Ectodermal cell (in vitro differentiated cells): ENCODE data around the gene CYFIP1.

Experiments
- H3K27ac ChIP-seq: 2 replicates; pipeline ENCODE4 v1.7.0; 2013; ENCODE audit warnings: mild to moderate bottlenecking, low read depth, low read length; ENCODE audit not compliant: insufficient read depth, poor library complexity, severe bottlenecking
- H3K27me3 ChIP-seq: 2 replicates; pipeline ENCODE4 v1.7.0; 2013; ENCODE audit warnings: mild to moderate bottlenecking, low read length; ENCODE audit not compliant: insufficient read depth, control insufficient read depth, poor library complexity, severe bottlenecking
- H3K36me3 ChIP-seq: one replicate; pipeline ENCODE4 v1.7.0; 2013; ENCODE audit warnings: low read length; ENCODE audit not compliant: control insufficient read depth, insufficient read depth
- H3K4me1 ChIP-seq: one replicate; pipeline ENCODE4 v1.7.0; 2013; ENCODE audit warnings: low read length; ENCODE audit not compliant: control insufficient read depth, insufficient read depth
- H3K4me3 ChIP-seq: 2 replicates; pipeline ENCODE4 v1.7.0; 2013; ENCODE audit warnings: low read depth, low read length, control low read depth; ENCODE audit not compliant: insufficient read depth
- H3K9me3 ChIP-seq: 2 replicates; pipeline ENCODE4 v1.7.0; 2013; ENCODE audit warnings: mild to moderate bottlenecking, low read length, moderate library complexity; ENCODE audit not compliant: control insufficient read depth
- WGBS, 2 experiments: methylation state at CpG; one replicate each; pipeline ENCODE4 v1.1.7; 2013; ENCODE audit warnings: missing lambda C conversion rate in 2 of 2; 5-methylcytosine and 5-hydroxymethylcytosine counted together

CYFIP1 gene

DNA sequence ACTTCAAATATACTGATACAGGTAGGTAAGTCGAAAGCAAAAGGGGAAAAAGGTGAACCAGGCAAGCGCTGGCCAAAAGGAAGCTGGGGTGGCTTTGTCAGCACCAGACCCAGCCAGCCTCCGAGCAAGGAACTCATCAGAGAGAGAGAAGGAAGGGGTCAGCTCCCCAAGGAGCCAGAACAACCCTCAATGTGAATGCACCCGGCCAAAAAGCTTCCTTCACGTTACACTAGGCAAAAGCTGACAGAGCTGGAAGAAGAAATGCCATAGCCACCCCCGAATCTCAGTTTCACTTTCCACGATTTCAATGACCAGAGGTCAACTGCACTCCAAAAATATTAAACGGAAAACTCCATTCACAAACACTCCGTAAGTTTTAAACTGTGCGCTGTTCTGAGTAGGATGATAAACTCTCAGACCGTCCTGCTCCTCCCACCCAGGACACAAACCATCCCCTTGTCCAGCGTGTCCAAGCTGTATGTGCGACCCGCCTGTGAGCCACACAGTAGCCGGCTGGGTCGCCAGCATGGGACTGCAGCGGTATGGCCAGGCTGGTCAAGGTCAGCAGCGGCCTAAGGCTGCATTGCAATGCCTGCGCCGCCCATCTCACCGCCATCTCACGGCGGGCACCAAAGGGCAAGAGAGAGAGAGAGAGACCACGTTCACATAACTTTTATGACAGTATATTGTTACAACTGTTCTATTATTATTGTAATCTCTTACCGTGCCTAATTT lies 29.7 kb downstream of the CYFIP1 start:
- no peaks in the 10 kb centered on the region for H3K9me3 ChIP-seq
- H3K27ac ChIP-seq: no peak overlapping the region
- no peak overlapping the region for H3K4me3 ChIP-seq
- peaks cover 9% of the 10 kb centered on the region for H3K4me1 ChIP-seq
- 90 to 94% methylated on average over 22 to 24 of the region's 25 CpGs for WGBS, 2 experiments
- peaks cover 4% of the 10 kb centered on the region for H3K27me3 ChIP-seq
- H3K36me3 ChIP-seq: no peaks in the 10 kb centered on the region

DNA sequence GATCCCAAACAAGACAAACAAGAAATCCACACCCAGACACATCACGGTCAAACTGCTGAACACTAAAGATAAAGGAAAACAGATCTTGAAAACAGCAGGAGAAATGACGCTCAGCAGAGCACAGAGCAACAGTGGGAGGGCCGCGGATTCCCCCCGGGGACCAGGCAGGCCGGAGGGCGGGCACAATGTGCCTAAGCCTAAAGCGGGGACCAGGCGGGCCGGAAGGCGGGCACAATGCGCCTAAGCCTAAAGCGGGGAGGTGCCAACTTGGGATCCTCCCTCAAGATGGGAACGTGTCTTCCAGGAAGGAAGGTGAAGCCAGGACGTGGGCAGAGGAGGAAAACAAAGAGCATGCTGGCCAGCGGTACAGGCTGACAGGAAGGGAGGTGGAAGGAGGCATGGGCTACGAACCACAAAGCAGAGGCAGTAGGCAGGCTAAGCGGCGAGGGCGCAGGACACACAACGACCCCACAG lies 31.1 kb downstream of the CYFIP1 start:
- WGBS, 2 experiments: 17% methylated on average over 21 of the region's 21 CpGs
- H3K4me1 ChIP-seq: peaks cover 9% of the 10 kb centered on the region
- no peaks in the 10 kb centered on the region for H3K9me3 ChIP-seq
- H3K27ac ChIP-seq: no peak overlapping the region
- H3K4me3 ChIP-seq: peak overlapping the region; percentile 4
- H3K36me3 ChIP-seq: no peaks in the 10 kb centered on the region
- H3K27me3 ChIP-seq: no peaks in the 10 kb centered on the region

DNA sequence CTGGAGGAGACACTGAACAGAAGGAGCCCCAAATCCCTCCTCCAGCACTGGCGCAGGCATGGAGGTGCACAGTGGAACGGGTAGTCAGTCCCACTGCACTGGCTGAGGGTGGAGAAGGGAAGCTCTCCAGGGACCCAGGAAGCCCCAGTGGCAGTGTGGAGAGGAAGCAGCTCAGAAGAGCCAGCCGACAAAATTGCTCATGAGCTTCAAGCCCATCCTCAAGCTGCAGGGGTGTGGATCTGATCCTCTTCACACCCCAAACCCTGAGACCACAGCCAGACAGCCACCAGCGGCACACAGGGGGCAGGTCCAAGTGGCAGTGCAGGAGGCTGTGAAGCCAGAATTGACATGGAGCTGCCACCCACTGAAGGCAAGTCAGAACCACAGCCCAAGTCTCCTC lies 32.1 kb downstream of the CYFIP1 start:
- Histone ChIP-seq H3K4me1 (peaks cover 4% of the 10 kb centered on the region), H3K27ac (no peak overlapping the region), H3K27me3 (no peaks in the 10 kb centered on the region), H3K4me3 (no peak overlapping the region), H3K36me3 (peaks cover 4% of the 10 kb centered on the region), H3K9me3 (no peaks in the 10 kb centered on the region)
- WGBS, 2 experiments: 76 to 90% methylated on average over 4 of the region's 4 CpGs

DNA sequence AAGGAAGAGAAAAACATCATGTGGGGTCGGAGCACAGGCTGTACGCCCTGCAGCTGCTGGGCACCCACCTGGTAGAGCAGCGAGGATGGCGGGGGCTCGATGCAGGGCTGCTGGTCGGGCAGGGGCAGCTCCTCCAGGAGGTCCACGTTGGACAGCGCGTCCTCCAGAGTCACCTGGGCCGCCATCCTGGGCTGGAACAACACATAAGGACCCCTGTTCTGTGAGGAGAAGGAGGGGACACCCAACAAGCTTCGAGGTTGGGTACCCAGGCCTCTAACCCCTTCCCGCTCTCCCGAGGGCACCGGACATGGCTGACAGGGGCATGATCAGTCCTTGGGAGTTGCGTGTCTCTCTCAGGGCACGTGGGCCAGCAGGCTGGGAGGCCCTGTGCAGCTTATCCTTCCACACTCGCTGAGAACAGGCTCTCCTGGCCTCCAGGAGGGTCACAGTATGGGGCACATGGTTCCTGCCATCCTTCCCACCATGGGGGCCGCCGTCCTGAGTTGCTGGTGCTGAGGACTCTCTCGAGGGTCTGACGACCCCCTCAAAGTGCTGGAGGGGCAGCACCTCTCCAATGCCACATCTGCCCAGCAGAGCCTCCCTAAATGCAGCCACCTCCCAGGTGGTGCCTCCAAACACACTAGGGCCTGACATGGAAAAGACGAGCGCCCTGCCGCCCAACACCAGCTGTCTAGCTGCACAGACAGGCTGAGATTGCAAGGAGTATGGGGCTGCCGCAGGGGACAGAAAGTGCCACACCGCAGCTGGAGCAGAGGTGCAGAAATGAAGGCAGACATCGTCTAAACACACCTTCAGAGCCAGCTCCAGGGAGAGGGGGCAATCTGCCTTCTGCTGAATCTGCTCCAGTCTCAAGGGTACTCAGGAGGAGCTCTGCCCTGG lies 32.8 kb downstream of the CYFIP1 start:
- Histone ChIP-seq H3K4me1 (no peaks in the 10 kb centered on the region), H3K36me3 (peaks cover 11% of the 10 kb centered on the region), H3K27me3 (no peaks in the 10 kb centered on the region), H3K4me3 (no peak overlapping the region), H3K9me3 (no peaks in the 10 kb centered on the region), H3K27ac (no peak overlapping the region)
- WGBS, 2 experiments: 89 to 90% methylated on average over 27 of the region's 27 CpGs

DNA sequence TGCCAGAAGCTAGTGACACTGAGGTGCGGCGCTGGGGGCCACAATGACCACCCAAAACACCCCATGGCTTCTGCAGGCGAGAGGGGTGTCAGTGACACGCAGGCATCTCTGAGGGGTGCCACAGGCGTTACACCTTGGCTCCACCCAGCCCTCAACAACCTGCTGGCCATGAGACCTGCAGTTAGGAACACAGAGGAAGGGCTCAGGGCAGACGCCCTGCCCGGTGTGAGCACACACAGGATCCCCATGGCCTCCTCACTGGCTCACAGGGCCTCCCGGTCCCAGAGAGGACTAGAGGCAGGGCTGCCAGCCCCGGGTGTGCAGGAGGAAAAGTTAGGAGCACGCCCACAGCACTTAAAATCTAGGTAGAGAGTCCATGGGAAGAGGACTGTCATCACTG lies 35.1 kb downstream of the CYFIP1 start:
- WGBS, 2 experiments: 92 to 93% methylated on average over 10 of the region's 10 CpGs
- H3K27me3 ChIP-seq: no peaks in the 10 kb centered on the region
- H3K36me3 ChIP-seq: peaks cover 15% of the 10 kb centered on the region
- H3K9me3 ChIP-seq: no peaks in the 10 kb centered on the region
- no peak overlapping the region for H3K27ac ChIP-seq
- H3K4me3 ChIP-seq: no peak overlapping the region
- H3K4me1 ChIP-seq: no peaks in the 10 kb centered on the region

DNA sequence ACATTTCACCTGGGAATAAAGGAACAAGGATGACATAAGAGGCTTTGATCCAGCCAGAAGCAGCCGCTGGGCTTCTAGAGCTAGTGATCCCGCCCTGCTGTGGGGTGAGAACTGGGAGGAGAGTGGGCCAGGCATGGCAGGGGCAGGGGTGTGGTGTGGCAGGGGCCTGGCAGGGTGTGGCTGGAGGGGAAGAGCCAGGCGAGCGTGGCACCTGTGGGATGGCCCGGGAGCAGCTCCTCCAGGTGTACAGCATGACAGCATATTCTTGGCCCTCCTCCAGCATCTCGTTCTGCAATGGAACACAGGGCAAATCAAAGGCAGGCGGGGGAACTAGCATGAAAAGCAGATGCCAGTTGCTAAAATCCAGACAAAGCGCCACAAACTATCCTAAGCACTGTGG lies 35.5 kb downstream of the CYFIP1 start:
- H3K9me3 ChIP-seq: no peaks in the 10 kb centered on the region
- peaks cover 15% of the 10 kb centered on the region for H3K36me3 ChIP-seq
- no peaks in the 10 kb centered on the region for H3K27me3 ChIP-seq
- H3K4me1 ChIP-seq: no peaks in the 10 kb centered on the region
- no peak overlapping the region for H3K27ac ChIP-seq
- 92 to 93% methylated on average over 8 of the region's 8 CpGs for WGBS, 2 experiments
- H3K4me3 ChIP-seq: no peak overlapping the region

DNA sequence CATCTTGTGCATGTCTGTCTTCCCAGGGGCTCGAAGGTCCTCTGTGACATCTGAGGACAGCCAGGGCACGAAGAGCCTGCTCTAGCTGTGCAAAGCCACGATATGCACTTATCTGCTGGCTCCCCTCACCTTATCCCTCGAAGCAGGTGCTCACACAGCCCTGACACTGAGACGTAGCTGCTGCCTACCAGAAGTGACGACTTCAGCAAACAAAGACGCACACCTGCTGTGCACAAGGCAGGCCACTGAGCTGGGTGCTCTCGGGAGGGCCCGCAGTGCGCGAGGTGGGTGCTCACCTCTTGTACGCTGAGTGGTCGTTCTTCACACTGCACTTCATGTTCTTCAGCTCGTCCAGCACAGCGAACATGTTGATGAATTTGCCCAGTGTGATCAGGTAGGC lies 37.3 kb downstream of the CYFIP1 start:
- H3K4me1 ChIP-seq: no peaks in the 10 kb centered on the region
- H3K4me3 ChIP-seq: no peak overlapping the region
- no peak overlapping the region for H3K27ac ChIP-seq
- H3K27me3 ChIP-seq: no peaks in the 10 kb centered on the region
- peaks cover 25% of the 10 kb centered on the region for H3K36me3 ChIP-seq
- 94 to 96% methylated on average over 15 of the region's 15 CpGs for WGBS, 2 experiments
- no peaks in the 10 kb centered on the region for H3K9me3 ChIP-seq

DNA sequence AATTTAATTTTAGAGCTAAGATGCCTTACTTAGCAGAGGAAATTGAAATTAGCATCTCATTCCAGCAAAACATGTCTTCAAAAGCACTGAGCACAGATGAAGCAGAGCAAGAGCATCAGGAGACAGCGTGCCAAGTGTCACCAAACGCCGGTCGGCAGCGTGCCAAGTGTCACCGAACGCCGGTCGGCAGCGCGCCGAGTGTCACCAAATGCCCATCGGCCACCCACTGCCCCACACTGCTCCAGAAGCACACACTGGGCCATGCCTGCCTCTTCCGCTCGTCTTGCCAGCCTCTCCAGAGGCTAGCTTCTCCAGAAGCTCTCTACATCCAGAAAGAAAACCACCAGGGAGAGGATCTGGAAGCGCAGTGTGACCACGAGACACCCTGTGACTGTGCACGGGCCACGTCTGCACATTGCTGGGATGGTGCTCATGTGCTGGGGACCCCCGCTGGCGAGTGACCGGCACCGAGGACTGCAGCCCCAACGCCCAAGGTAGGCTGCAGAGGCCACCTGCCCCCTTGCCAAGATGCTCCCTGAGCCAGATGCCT lies 37.8 kb downstream of the CYFIP1 start:
- peaks cover 25% of the 10 kb centered on the region for H3K36me3 ChIP-seq
- H3K4me3 ChIP-seq: no peak overlapping the region
- WGBS, 2 experiments: 92 to 94% methylated on average over 24 of the region's 24 CpGs
- H3K27me3 ChIP-seq: no peaks in the 10 kb centered on the region
- H3K9me3 ChIP-seq: no peaks in the 10 kb centered on the region
- H3K27ac ChIP-seq: no peak overlapping the region
- H3K4me1 ChIP-seq: no peaks in the 10 kb centered on the region

DNA sequence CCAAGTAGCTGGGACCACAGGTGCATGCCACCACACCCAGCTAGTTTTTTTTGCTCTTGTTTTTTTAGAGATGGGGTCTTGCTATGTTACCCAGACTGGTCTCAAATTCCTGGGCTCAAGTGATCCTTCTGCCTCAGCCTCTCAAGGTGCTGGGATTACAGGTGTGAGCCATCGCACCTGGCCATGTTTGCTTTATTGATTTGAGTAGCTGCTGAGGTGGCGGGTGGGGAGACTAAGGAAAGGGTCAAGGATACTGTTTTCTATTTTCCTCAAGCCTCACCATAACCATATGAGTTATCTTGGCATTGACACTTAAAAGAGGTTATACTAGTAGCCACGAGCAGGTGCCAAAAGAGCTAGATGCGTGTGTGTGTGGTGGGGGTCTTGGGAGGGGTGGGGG lies 39.0 kb downstream of the CYFIP1 start:
- 84 to 98% methylated on average over 4 of the region's 4 CpGs for WGBS, 2 experiments
- Histone ChIP-seq H3K4me1 (no peaks in the 10 kb centered on the region), H3K9me3 (no peaks in the 10 kb centered on the region), H3K36me3 (peaks cover 31% of the 10 kb centered on the region), H3K27me3 (no peaks in the 10 kb centered on the region), H3K27ac (no peak overlapping the region), H3K4me3 (no peak overlapping the region)

DNA sequence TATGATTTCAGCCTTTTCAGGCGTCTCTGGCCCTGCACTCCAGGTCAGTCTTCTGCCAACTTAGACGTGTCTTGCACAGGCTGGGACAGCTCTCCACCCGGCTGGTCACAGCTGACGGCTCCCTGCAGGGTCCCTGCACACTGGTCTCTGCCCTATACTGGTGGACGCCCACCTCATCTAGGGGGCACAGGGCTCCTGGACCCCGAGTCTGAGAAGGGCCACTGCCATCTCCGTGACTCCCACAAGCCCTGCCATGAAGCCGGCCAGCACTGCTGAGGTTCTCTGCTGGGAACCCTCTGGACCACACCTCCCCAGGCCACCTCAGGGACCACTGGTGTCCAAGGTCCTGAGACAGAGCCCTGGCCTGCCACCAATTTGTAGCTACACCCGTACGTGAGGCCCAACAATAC lies 40.5 kb downstream of the CYFIP1 start:
- no peak overlapping the region for H3K4me3 ChIP-seq
- peaks cover 35% of the 10 kb centered on the region for H3K36me3 ChIP-seq
- no peaks in the 10 kb centered on the region for H3K4me1 ChIP-seq
- H3K9me3 ChIP-seq: no peaks in the 10 kb centered on the region
- 86 to 87% methylated on average over 10 of the region's 10 CpGs for WGBS, 2 experiments
- H3K27me3 ChIP-seq: no peaks in the 10 kb centered on the region
- H3K27ac ChIP-seq: no peak overlapping the region
